ENCODE measurements around the gene ZNF722.
"Not testable (repeated sequence)": the region's sequence is repeated elsewhere in the genome, so short reads cannot be mapped to it uniquely, and the experiment has no call there.

Gene ZNF722
- total RNA-seq, result 0 to 1.5 (median 0) reads per million in 17 experiments

GRCh38 chr7:63998549-63998948 lies at the start of gene ZNF722:
Gene ZNF722 (plus strand): TSS chr7:63998849. CDS start chr7:63998962, 113 bp downstream.
- no peak for DNase-seq

GRCh38 chr7:63953181-63953580 lies 45.5 kb upstream of the ZNF722 start:
- no peak for DNase-seq

- DNase-seq, result no peak
Measured at GRCh38 chr7:63968629-63969028, 30.0 kb upstream of the ZNF722 start.

- not testable (repeated sequence) for DNase-seq
Measured at GRCh38 chr7:64015496-64015895, 16.8 kb downstream of the ZNF722 start.

GRCh38 chr7:64035388-64035787 lies 36.7 kb downstream of the ZNF722 start:
- no peak for DNase-seq

- DNase-seq, result no peak
Measured at GRCh38 chr7:64037095-64037494, 38.4 kb downstream of the ZNF722 start.

- peak in 3 of 4 experiments; percentile 4 to 32 (median 4) for DNase-seq
Measured at GRCh38 chr7:64045301-64046040, 46.8 kb downstream of the ZNF722 start, which contains the start of gene ZNF727. Gene ZNF727 (plus strand): TSS chr7:64045434. CDS start chr7:64045622, 188 bp downstream.

- no peak for DNase-seq
Measured at GRCh38 chr7:64046041-64046389, 47.4 kb downstream of the ZNF722 start.

All from suppressor macrophage (primary cell).